AG04450 (cell line): ENCODE data around the gene AFP. TPM values are rescaled to one million over a fixed set of nuclear protein-coding genes. Genes with fewer than 3 reads are reported as not detected.

Source experiments
- polyA plus RNA-seq: library from polyadenylated mRNA; depleted of rRNA; stranded (reverse); fragments of >200 nt; gene quantifications from 2 replicates; pipeline ENCODE4 v1.2.3, GENCODE V29; 2011; rRNA removed

Gene AFP
- polyA plus RNA-seq, 1 experiment: 1.1 TPM

Other genes with a start within 250 kb of the AFP start
- gene ANKRD17, start 177.4 kb upstream of the AFP start, polyA plus RNA-seq: 58.2 and 71.1 TPM in 2 replicates
- 0.06 TPM in 1 of 2 replicates, not detected in the other for gene ALB, start 31.9 kb upstream of the AFP start, polyA plus RNA-seq
- not detected in 2 replicates for gene AFM, start 45.5 kb downstream of the AFP start, polyA plus RNA-seq
- 0.06 and 0.07 TPM in 2 replicates for gene RASSF6, start 184.2 kb downstream of the AFP start, polyA plus RNA-seq